Nephron (organoid): ENCODE results near the gene KLK4.

Experiments used
- H3K27ac Mint-ChIP-seq, 3 experiments: 2 replicates each; pipeline ENCODE4 v1.8.0; 2020; ENCODE audit warnings: mixed read lengths in 3 of 3, mild to moderate bottlenecking in 2 of 3, moderate library complexity in 1 of 3
- H3K27me3 Mint-ChIP-seq: 2 replicates; pipeline ENCODE4 v1.8.0; 2021; ENCODE audit warnings: low read depth, mild to moderate bottlenecking, moderate library complexity, mixed read lengths
- H3K36me3 Mint-ChIP-seq: 2 replicates; pipeline ENCODE4 v1.8.0; 2020; ENCODE audit warnings: low read depth, mixed read lengths
- H3K4me1 Mint-ChIP-seq: 2 replicates; pipeline ENCODE4 v1.8.0; 2020; ENCODE audit warnings: mixed read lengths
- H3K4me3 Mint-ChIP-seq, 3 experiments: 2 replicates each; pipeline ENCODE4 v1.8.0; 2020; ENCODE audit warnings: mild to moderate bottlenecking in 3 of 3, mixed read lengths in 3 of 3, moderate library complexity in 2 of 3
- H3K9me3 Mint-ChIP-seq: 2 replicates; pipeline ENCODE4 v1.8.0; 2020; ENCODE audit warnings: mixed read lengths
- TF ChIP-seq, protein P1 (sequence below), 3 experiments: fragments of 200-600 bp; sonication (generic); IDR thresholded peaks; one replicate each; pipeline ENCODE4 v1.5.0; 2021; ENCODE audit warnings: antibody characterized with exemption in 3 of 3; ENCODE audit not compliant: unreplicated experiment in 3 of 3

The KLK4 gene

DNA sequence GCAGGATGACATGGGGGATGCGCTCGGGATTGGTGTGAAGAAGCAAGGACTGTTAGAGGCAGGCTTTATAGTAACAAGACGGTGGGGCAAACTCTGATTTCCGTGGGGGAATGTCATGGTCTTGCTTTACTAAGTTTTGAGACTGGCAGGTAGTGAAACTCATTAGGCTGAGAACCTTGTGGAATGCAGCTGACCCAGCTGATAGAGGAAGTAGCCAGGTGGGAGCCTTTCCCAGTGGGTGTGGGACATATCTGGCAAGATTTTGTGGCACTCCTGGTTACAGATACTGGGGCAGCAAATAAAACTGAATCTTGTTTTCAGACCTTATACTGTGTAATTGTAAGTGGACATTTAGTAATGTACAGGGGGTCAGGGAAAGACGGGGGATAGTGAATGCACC, 31.0 kb downstream of the KLK4 start:
- Mint-ChIP-seq H3K36me3 (no peaks in the 10 kb centered on the region), H3K27ac (no peak overlapping the region), H3K27me3 (peaks cover 60% of the 10 kb centered on the region), H3K4me1 (no peaks in the 10 kb centered on the region), H3K9me3 (no peaks in the 10 kb centered on the region), H3K4me3 (no peak overlapping the region)
- TF ChIP-seq, protein P1, sequence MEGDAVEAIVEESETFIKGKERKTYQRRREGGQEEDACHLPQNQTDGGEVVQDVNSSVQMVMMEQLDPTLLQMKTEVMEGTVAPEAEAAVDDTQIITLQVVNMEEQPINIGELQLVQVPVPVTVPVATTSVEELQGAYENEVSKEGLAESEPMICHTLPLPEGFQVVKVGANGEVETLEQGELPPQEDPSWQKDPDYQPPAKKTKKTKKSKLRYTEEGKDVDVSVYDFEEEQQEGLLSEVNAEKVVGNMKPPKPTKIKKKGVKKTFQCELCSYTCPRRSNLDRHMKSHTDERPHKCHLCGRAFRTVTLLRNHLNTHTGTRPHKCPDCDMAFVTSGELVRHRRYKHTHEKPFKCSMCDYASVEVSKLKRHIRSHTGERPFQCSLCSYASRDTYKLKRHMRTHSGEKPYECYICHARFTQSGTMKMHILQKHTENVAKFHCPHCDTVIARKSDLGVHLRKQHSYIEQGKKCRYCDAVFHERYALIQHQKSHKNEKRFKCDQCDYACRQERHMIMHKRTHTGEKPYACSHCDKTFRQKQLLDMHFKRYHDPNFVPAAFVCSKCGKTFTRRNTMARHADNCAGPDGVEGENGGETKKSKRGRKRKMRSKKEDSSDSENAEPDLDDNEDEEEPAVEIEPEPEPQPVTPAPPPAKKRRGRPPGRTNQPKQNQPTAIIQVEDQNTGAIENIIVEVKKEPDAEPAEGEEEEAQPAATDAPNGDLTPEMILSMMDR (IDR thresholded peaks at IDR 0.05; ENCODE audit: unreplicated experiment in 3 of 3): no peak

DNA sequence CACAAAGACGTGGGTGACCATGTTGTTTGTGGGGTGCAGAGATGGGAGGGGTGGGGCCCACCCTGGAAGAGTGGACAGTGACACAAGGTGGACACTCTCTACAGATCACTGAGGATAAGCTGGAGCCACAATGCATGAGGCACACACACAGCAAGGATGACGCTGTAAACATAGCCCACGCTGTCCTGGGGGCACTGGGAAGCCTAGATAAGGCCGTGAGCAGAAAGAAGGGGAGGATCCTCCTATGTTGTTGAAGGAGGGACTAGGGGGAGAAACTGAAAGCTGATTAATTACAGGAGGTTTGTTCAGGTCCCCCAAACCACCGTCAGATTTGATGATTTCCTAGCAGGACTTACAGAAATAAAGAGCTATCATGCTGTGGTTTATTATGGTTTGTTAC, 32.3 kb downstream of the KLK4 start:
- TF ChIP-seq, protein P1 (IDR thresholded peaks at IDR 0.05; ENCODE audit: unreplicated experiment in 3 of 3): no peak
- Mint-ChIP-seq H3K27ac (no peak overlapping the region), H3K4me1 (no peaks in the 10 kb centered on the region), H3K9me3 (no peaks in the 10 kb centered on the region), H3K36me3 (no peaks in the 10 kb centered on the region), H3K27me3 (peaks cover 50% of the 10 kb centered on the region), H3K4me3 (no peak overlapping the region)

DNA sequence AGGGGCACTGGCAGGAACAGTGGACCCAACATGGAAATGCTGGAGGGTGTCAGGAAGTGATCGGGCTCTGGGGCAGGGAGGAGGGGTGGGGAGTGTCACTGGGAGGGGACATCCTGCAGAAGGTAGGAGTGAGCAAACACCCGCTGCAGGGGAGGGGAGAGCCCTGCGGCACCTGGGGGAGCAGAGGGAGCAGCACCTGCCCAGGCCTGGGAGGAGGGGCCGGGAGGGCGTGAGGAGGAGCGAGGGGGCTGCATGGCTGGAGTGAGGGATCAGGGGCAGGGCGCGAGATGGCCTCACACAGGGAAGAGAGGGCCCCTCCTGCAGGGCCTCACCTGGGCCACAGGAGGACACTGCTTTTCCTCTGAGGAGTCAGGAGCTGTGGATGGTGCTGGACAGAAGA, 33.9 kb downstream of the KLK4 start:
- Mint-ChIP-seq H3K4me3 (no peak overlapping the region), H3K4me1 (no peaks in the 10 kb centered on the region), H3K27me3 (peaks cover 46% of the 10 kb centered on the region), H3K27ac (no peak overlapping the region), H3K9me3 (no peaks in the 10 kb centered on the region), H3K36me3 (no peaks in the 10 kb centered on the region)
- TF ChIP-seq, protein P1 (IDR thresholded peaks at IDR 0.05; ENCODE audit: unreplicated experiment in 3 of 3): no peak

DNA sequence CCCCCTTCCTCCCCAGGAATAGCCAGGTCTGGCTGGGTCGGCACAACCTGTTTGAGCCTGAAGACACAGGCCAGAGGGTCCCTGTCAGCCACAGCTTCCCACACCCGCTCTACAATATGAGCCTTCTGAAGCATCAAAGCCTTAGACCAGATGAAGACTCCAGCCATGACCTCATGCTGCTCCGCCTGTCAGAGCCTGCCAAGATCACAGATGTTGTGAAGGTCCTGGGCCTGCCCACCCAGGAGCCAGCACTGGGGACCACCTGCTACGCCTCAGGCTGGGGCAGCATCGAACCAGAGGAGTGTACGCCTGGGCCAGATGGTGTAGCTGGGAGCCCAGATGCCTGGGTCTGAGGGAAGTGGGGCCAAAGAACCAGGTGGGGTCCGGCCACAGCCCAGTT, 34.7 kb downstream of the KLK4 start:
- Mint-ChIP-seq H3K4me3 (no peak overlapping the region), H3K9me3 (no peaks in the 10 kb centered on the region), H3K27ac (no peak overlapping the region), H3K36me3 (no peaks in the 10 kb centered on the region), H3K4me1 (no peaks in the 10 kb centered on the region), H3K27me3 (peaks cover 44% of the 10 kb centered on the region)
- TF ChIP-seq, protein P1 (IDR thresholded peaks at IDR 0.05; ENCODE audit: unreplicated experiment in 3 of 3): no peak

DNA sequence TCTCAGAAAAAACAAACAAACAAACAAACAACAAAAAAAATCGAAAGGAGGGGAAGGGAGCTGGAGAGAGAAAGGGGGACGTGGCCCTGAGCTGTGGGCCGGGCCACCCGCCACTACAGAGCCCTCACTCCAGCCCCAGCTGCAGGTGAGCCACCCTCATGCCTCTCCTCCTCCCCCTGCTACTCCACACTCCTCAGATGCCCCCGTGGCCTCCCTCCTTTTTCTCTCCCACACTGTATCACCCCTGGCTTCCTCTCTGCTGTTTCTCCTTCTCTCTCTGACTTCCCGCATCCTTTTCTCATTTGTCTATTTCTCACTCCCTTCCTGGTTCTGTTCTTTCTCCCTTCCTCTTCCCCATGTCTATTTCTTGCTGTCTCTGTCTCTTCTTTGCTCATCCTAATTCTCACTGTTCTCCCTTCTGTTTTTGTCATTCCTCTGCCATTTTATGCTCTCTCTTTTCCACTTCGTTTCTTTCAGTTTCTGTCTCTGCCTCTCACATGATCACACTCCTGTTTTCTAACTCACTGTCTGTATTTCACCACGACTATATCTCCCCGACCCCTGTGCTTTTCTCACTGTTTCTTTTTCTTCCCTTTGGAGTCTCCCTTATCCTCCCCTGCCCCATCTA, 35.3 kb downstream of the KLK4 start:
- H3K36me3 Mint-ChIP-seq: no peaks in the 10 kb centered on the region
- H3K9me3 Mint-ChIP-seq: no peaks in the 10 kb centered on the region
- no peaks in the 10 kb centered on the region for H3K4me1 Mint-ChIP-seq
- TF ChIP-seq, protein P1 (IDR thresholded peaks at IDR 0.05; ENCODE audit: unreplicated experiment in 3 of 3): no peak
- peaks cover 49% of the 10 kb centered on the region for H3K27me3 Mint-ChIP-seq
- no peak overlapping the region for H3K27ac Mint-ChIP-seq
- H3K4me3 Mint-ChIP-seq: no peak overlapping the region

DNA sequence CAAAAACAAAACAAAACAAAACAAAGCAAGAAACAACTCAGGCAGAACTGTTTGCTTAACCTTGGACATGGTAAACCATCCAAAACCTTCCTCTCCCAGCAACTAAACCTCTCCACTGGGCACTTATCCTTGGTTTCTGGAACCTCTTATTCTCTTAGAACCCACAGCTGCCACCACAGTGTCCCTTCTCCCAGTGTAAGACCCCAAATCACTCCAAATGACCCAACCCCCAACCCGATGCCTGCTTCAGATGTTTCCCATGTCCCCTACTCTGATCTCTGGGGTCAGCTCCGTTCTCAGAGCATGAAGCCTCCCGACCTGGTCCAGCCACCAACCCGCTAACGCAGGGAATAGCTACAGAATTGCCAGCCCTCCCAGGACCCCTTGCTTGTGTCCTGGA, 37.0 kb downstream of the KLK4 start:
- H3K4me3 Mint-ChIP-seq: no peak overlapping the region
- no peaks in the 10 kb centered on the region for H3K36me3 Mint-ChIP-seq
- H3K27me3 Mint-ChIP-seq: peaks cover 50% of the 10 kb centered on the region
- no peak overlapping the region for H3K27ac Mint-ChIP-seq
- TF ChIP-seq, protein P1 (IDR thresholded peaks at IDR 0.05; ENCODE audit: unreplicated experiment in 3 of 3): no peak
- no peaks in the 10 kb centered on the region for H3K4me1 Mint-ChIP-seq
- H3K9me3 Mint-ChIP-seq: no peaks in the 10 kb centered on the region
